GM12878 (cell line): ENCODE measurements around the gene HSBP1. TPM values are rescaled to one million over a fixed set of nuclear protein-coding genes. Genes with fewer than 3 reads are reported as not detected.

Experiments used
- ATAC-seq: fragments of 200-7000 bp; cut with Tn5 transposase; 3 replicates; pipeline ENCODE4 v1.9.1; 2020; ENCODE audit warnings: mild to moderate bottlenecking, moderate library complexity
- BruUV-seq: library from RNA; stranded (reverse); fragments of 400-500 nt; replicated peaks from 2 replicates; lab custom pipeline; 2021; lab: Mats Ljungman, UMichigan
- CTCF ChIA-PET: fragments of 300-600 bp; sonication (Branson Sonifier 250); formaldehyde crosslinking; extraction: SDS; loops from one replicate; lab custom pipeline; 2021; ENCODE audit warnings: inconsistent platforms; lab: Yijun Ruan, JAX
- POLR2A ChIA-PET: fragments of 350-600 bp; formaldehyde crosslinking; extraction: SDS; loops from one replicate; lab custom pipeline; 2021; ENCODE audit warnings: inconsistent platforms; lab: Charles Lee
- RAD21 ChIA-PET: fragments of 300-600 bp; sonication (Branson Sonifier 250); formaldehyde crosslinking; loops from one replicate; lab custom pipeline; 2023; ENCODE audit warnings: antibody characterized with exemption; ENCODE audit not compliant: unreplicated experiment; lab: Charles Lee
- SMC1A ChIA-PET: fragments of 300-600 bp; sonication (Branson Sonifier 250); formaldehyde crosslinking; loops from one replicate; lab custom pipeline; 2023; ENCODE audit not compliant: unreplicated experiment, uncharacterized antibody; lab: Charles Lee
- DNase-seq: peaks from one replicate; pipeline ENCODE4 v3.0.0-alpha.2; 2011; ENCODE audit warnings: low read depth, low spot score
- FAIRE-seq: peaks from 3 replicates; lab custom pipeline; 2011; peaks lifted over from hg19 to GRCh38; lab: Jason Lieb, UNC
- H2AFZ ChIP-seq: 2 replicates; pipeline ENCODE4 v1.6.0; 2011; ENCODE audit warnings: low read depth, low read length, control low read depth; ENCODE audit not compliant: control insufficient read depth
- H3K27ac ChIP-seq: 2 replicates; pipeline ENCODE4 v1.5.1; 2011; ENCODE audit warnings: control low read depth; ENCODE audit not compliant: control insufficient read depth, insufficient read depth
- H3K27me3 ChIP-seq, 2 experiments: replicated peaks in 1 of 2; 2 replicates each; pipeline versions ENCODE4 v1.6.0 to v1.6.1; 2011; ENCODE audit warnings: low read length in 1 of 2; ENCODE audit not compliant: control insufficient read depth in 2 of 2, insufficient read depth in 2 of 2
- H3K36me3 ChIP-seq, 2 experiments: 2 replicates each; pipeline ENCODE4 v1.5.1; 2011; ENCODE audit warnings: low read length in 1 of 2; ENCODE audit not compliant: control insufficient read depth in 2 of 2, insufficient read depth in 2 of 2
- H3K4me1 ChIP-seq: 2 replicates; pipeline ENCODE4 v1.6.1; 2011; ENCODE audit warnings: mild to moderate bottlenecking, low read length, moderate library complexity, mixed read lengths; ENCODE audit not compliant: control insufficient read depth, insufficient read depth
- H3K4me2 ChIP-seq: 2 replicates; pipeline ENCODE4 v1.6.0; 2011; ENCODE audit warnings: control low read depth; ENCODE audit not compliant: control insufficient read depth, insufficient read depth
- H3K4me3 ChIP-seq: fragments of 200-600 bp; sonication (generic); 2 replicates; pipeline ENCODE4 v1.5.1; 2016
- H3K79me2 ChIP-seq: 2 replicates; pipeline ENCODE4 v1.6.0; 2011; ENCODE audit warnings: low read length; ENCODE audit not compliant: control insufficient read depth, insufficient read depth
- H3K9ac ChIP-seq: 2 replicates; pipeline ENCODE4 v1.8.0; 2011; ENCODE audit warnings: low read length, control low read depth, mixed read lengths; ENCODE audit not compliant: control insufficient read depth, insufficient read depth
- H3K9me3 ChIP-seq: replicated peaks from 3 replicates; pipeline ENCODE4 v1.5.1; 2011; ENCODE audit warnings: mild to moderate bottlenecking, low read length; ENCODE audit not compliant: control insufficient read depth, insufficient read depth
- H4K20me1 ChIP-seq: 2 replicates; pipeline ENCODE4 v1.6.0; 2011; ENCODE audit not compliant: control insufficient read depth, insufficient read depth
- BRCA1 ChIP-seq: IDR thresholded peaks from 2 replicates; pipeline ENCODE4 v1.6.1; 2011; ENCODE audit warnings: low read depth, low read length, improper control_type of control experiment
- CHD2 ChIP-seq: IDR thresholded peaks from 2 replicates; pipeline ENCODE4 v1.6.1; 2011; ENCODE audit warnings: low read depth, low read length, improper control_type of control experiment, borderline replicate concordance
- E2F8 ChIP-seq: fragments of 450-650 bp; IDR thresholded peaks from 2 replicates; pipeline ENCODE4 v1.6.1; 2018; ENCODE audit warnings: mild to moderate bottlenecking, low read depth, moderate library complexity; ENCODE audit not compliant: partially characterized antibody
- ELK1 ChIP-seq: IDR thresholded peaks from 2 replicates; pipeline ENCODE4 v1.6.1; 2012; ENCODE audit warnings: low read depth, low read length, improper control_type of control experiment
- HCFC1 ChIP-seq: fragments of 150-350 bp; IDR thresholded peaks from 2 replicates; pipeline ENCODE4 v1.6.1; 2014; ENCODE audit warnings: low read length
- IKZF2 ChIP-seq, 2 experiments: fragments of 450-650 bp; IDR thresholded peaks; 2 replicates each; pipeline ENCODE4 v1.6.1; 2017; ENCODE audit warnings: mild to moderate bottlenecking in 2 of 2, moderate library complexity in 2 of 2
- KLF5 ChIP-seq: fragments of 450-650 bp; IDR thresholded peaks from 2 replicates; pipeline ENCODE4 v1.6.1; 2014; ENCODE audit warnings: mild to moderate bottlenecking; ENCODE audit not compliant: partially characterized antibody
- NFYA ChIP-seq: IDR thresholded peaks from 2 replicates; pipeline ENCODE4 v1.6.1; 2011; ENCODE audit warnings: low read depth, mild to moderate bottlenecking, low read length, improper control_type of control experiment, borderline replicate concordance
- NR2F1 ChIP-seq: fragments of 450-650 bp; conservative IDR thresholded peaks from 2 replicates; pipeline ENCODE4 v1.6.1; 2017; ENCODE audit warnings: mild to moderate bottlenecking
- NRF1 ChIP-seq: conservative IDR thresholded peaks from 2 replicates; pipeline ENCODE4 v1.6.1; 2011; ENCODE audit warnings: mild to moderate bottlenecking, low read depth, low read length, improper control_type of control experiment
- POU2F2 ChIP-seq: IDR thresholded peaks from 3 replicates; pipeline ENCODE4 v1.6.1; 2011; ENCODE audit warnings: low read depth, mild to moderate bottlenecking, low read length, borderline replicate concordance
- RBBP5 ChIP-seq: fragments of 200-600 bp; sonication (generic); conservative IDR thresholded peaks from 2 replicates; pipeline ENCODE4 v1.6.1; 2016
- RCOR1 ChIP-seq: conservative IDR thresholded peaks from 2 replicates; pipeline ENCODE4 v1.6.1; 2012; ENCODE audit warnings: low read depth, low read length, improper control_type of control experiment
- RUNX3 ChIP-seq: IDR thresholded peaks from 2 replicates; pipeline ENCODE4 v1.6.1; 2012; ENCODE audit warnings: low read length, inconsistent platforms
- WRNIP1 ChIP-seq: IDR thresholded peaks from 2 replicates; pipeline ENCODE4 v1.6.1; 2011; ENCODE audit warnings: low read depth, low read length, improper control_type of control experiment, borderline replicate concordance
- ZNF217 ChIP-seq: fragments of 450-650 bp; IDR thresholded peaks from 2 replicates; pipeline ENCODE4 v1.6.1; 2017; ENCODE audit warnings: antibody characterized with exemption, mild to moderate bottlenecking
- WGBS: methylation state at CpG from one replicate; pipeline ENCODE4 v1.1.6; 2016; ENCODE audit warnings: low lambda C conversion rate; ENCODE audit not compliant: insufficient replicate concordance, insufficient coverage; ENCODE audit errors: missing lambda C conversion rate; 5-methylcytosine and 5-hydroxymethylcytosine counted together
- in situ Hi-C: fragments of 300-500 bp; cut with MboI; formaldehyde crosslinking; loops from 9 replicates; pipeline ENCODE4 v1.14.3; 2018; ENCODE audit warnings: mixed read lengths
- intact Hi-C: fragments of 100-400 bp; cut with micrococcal nuclease; formaldehyde crosslinking; loops from one replicate; pipeline ENCODE4 v1.14.2; 2022; ENCODE audit not compliant: unreplicated experiment
- polyA plus RNA-seq, 11 experiments: library from polyadenylated mRNA; depleted of rRNA in 4 of 11; unstranded in 6 of 11; stranded (reverse) in 5 of 11; fragments of >200 nt; fragmentation: Nextera tagmentation in 4 of 11; fragmentation: Illumina TruSeq in 1 of 11; extraction: Ambion mirVana in 4 of 11; extraction: Trizol in 1 of 11; gene quantifications; 1 replicate in 1 of 11; 2 replicates in 10 of 11; pipeline versions ENCODE4 v1.2.1 to v1.2.3, GENCODE V29; 2011 to 2016; ENCODE audit warnings: inconsistent platforms in 2 of 11, missing spikeins in 2 of 11, low read depth in 1 of 11
- total RNA-seq, 4 experiments: library from RNA; depleted of rRNA in 3 of 4; stranded (reverse); fragments of >200 nt in 3 of 4; fragmentation: Illumina TruSeq in 1 of 4; extraction: Trizol in 1 of 4; gene quantifications; 2 replicates each; pipeline versions ENCODE4 v1.2.1 to v1.2.3, GENCODE V29; 2013 to 2021
- TF ChIP-seq, protein P1 (sequence below): fragments of 450-650 bp; formaldehyde crosslinking; IDR thresholded peaks from 2 replicates; pipeline ENCODE4 v1.4.0; 2020; ENCODE audit warnings: mild to moderate bottlenecking, moderate library complexity
- TF ChIP-seq, protein P2 (sequence below): IDR thresholded peaks from 2 replicates; pipeline ENCODE4 v1.6.1; 2011; ENCODE audit warnings: low read depth, low read length, improper control_type of control experiment, borderline replicate concordance

The HSBP1 gene
- total and polyA plus RNA-seq, 10 of the 15 experiments (the other 5 are each of a cell fraction or from before 2014, with no cell fraction given): 26.6 to 263 (median 95.7) TPM

- intact Hi-C loops (no loop called here), in situ Hi-C loops (no loop called here)
- Histone ChIP-seq H2AFZ (no peak overlapping the region), H4K20me1 (no peaks in the 10 kb centered on the region), H3K4me3 (no peak overlapping the region), H3K9ac (no peak overlapping the region), H3K4me1 (no peaks in the 10 kb centered on the region), H3K27ac (no peak overlapping the region), H3K4me2 (no peak overlapping the region), H3K36me3 (no peaks in the 10 kb centered on the region), H3K79me2 (no peaks in the 10 kb centered on the region), H3K27me3 (peaks cover 0 to 1% of the 10 kb centered on the region in 2 experiments; a peak in 1 of 4 replicates), H3K9me3 (no peaks in the 10 kb centered on the region)
- FAIRE-seq (no peak), ATAC-seq (no peak), DNase-seq (no peak)
- ChIA-PET CTCF (interaction anchor here (0.9 kb wide), 1 partner anchor 17 kb away, joined by 3 read pairs; no protein-coding TSS in a partner anchor), SMC1A (interaction anchor here (0.7 kb wide), 1 partner anchor 18 kb away, joined by 3 read pairs; no protein-coding TSS in a partner anchor), POLR2A (no interaction called here), RAD21 (interaction anchor here (1.5 kb wide), 1 partner anchor 16 kb away, joined by 5 read pairs; no protein-coding TSS in a partner anchor)
- WGBS: 47% methylated on average over 7 of the region's 7 CpGs
- no TSS peak for BruUV-seq
- no peak for TF ChIP-seq ZNF217
- TF ChIP-seq, protein P1, sequence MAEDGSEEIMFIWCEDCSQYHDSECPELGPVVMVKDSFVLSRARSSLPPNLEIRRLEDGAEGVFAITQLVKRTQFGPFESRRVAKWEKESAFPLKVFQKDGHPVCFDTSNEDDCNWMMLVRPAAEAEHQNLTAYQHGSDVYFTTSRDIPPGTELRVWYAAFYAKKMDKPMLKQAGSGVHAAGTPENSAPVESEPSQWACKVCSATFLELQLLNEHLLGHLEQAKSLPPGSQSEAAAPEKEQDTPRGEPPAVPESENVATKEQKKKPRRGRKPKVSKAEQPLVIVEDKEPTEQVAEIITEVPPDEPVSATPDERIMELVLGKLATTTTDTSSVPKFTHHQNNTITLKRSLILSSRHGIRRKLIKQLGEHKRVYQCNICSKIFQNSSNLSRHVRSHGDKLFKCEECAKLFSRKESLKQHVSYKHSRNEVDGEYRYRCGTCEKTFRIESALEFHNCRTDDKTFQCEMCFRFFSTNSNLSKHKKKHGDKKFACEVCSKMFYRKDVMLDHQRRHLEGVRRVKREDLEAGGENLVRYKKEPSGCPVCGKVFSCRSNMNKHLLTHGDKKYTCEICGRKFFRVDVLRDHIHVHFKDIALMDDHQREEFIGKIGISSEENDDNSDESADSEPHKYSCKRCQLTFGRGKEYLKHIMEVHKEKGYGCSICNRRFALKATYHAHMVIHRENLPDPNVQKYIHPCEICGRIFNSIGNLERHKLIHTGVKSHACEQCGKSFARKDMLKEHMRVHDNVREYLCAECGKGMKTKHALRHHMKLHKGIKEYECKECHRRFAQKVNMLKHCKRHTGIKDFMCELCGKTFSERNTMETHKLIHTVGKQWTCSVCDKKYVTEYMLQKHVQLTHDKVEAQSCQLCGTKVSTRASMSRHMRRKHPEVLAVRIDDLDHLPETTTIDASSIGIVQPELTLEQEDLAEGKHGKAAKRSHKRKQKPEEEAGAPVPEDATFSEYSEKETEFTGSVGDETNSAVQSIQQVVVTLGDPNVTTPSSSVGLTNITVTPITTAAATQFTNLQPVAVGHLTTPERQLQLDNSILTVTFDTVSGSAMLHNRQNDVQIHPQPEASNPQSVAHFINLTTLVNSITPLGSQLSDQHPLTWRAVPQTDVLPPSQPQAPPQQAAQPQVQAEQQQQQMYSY (CRISPR knock-in tag): no peak
- TF ChIP-seq RUNX3: no peak
- no peak for TF ChIP-seq NFYA
- TF ChIP-seq NRF1: no peak
- no peak for TF ChIP-seq KLF5
- no peak for TF ChIP-seq HCFC1
- TF ChIP-seq POU2F2: no peak
- TF ChIP-seq, protein P2, sequence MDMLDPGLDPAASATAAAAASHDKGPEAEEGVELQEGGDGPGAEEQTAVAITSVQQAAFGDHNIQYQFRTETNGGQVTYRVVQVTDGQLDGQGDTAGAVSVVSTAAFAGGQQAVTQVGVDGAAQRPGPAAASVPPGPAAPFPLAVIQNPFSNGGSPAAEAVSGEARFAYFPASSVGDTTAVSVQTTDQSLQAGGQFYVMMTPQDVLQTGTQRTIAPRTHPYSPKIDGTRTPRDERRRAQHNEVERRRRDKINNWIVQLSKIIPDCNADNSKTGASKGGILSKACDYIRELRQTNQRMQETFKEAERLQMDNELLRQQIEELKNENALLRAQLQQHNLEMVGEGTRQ: no peak
- TF ChIP-seq RBBP5: no peak
- TF ChIP-seq CHD2: no peak
- TF ChIP-seq RCOR1: no peak
- TF ChIP-seq NR2F1: no peak
- TF ChIP-seq WRNIP1: no peak
- no peak for TF ChIP-seq BRCA1
- no peak for TF ChIP-seq ELK1
- no peak for TF ChIP-seq IKZF2 (IDR thresholded peaks at IDR 0.05)
- TF ChIP-seq E2F8: no peak
Observed at GRCh38 chr16:83842291-83842690, 34.5 kb downstream of the HSBP1 start.
